ENCODE data around the gene MEIOSIN.
A peak's percentile ranks its signal among the peaks of the same experiment; 100 is the strongest.
"Not testable (repeated sequence)": the region's sequence is repeated elsewhere in the genome, so short reads cannot be mapped to it uniquely, and the experiment has no call there.

Gene MEIOSIN

GRCh38 chr19:45733160-45733810 lies at the start of gene MEIOSIN:
TSS of gene MEIOSIN (plus strand) at chr19:45733439. CDS start at chr19:45735377, 1,938 bp downstream.
- no peak for FAIRE-seq

GRCh38 chr19:45685045-45685444 lies 48.2 kb upstream of the MEIOSIN start:
- not testable (repeated sequence) for FAIRE-seq

- FAIRE-seq: no peak
These were observed 45.6 kb upstream of the MEIOSIN start for GRCh38 chr19:45687599-45687998.

- no peak for FAIRE-seq
These were observed 41.6 kb upstream of the MEIOSIN start, which contains the start of gene SNRPD2 for GRCh38 chr19:45691516-45692186. TSS of gene SNRPD2 (minus strand) at chr19:45691953. CDS start at chr19:45691888, 65 bp downstream.

GRCh38 chr19:45692187-45693105 lies 40.8 kb upstream of the MEIOSIN start, which contains the start of gene QPCTL:
TSS of gene QPCTL (plus strand) at chr19:45692666. CDS start at chr19:45692704, 38 bp downstream.
- FAIRE-seq: peak; percentile 97

GRCh38 chr19:45693106-45693788 lies 40.0 kb upstream of the MEIOSIN start:
- FAIRE-seq: no peak

- no peak for FAIRE-seq
These were observed 31.6 kb upstream of the MEIOSIN start for GRCh38 chr19:45701676-45702075.

GRCh38 chr19:45705115-45705514 lies 28.1 kb upstream of the MEIOSIN start:
- FAIRE-seq: no peak

GRCh38 chr19:45705710-45706415 lies 27.4 kb upstream of the MEIOSIN start:
- FAIRE-seq: no peak

- FAIRE-seq: no peak
These were observed 22.7 kb upstream of the MEIOSIN start for GRCh38 chr19:45710356-45711130.

- no peak for FAIRE-seq
These were observed 21.2 kb upstream of the MEIOSIN start for GRCh38 chr19:45711851-45712698.

- no peak for FAIRE-seq
These were observed 20.6 kb upstream of the MEIOSIN start for GRCh38 chr19:45712699-45713067.

- no peak for FAIRE-seq
These were observed 20.1 kb upstream of the MEIOSIN start for GRCh38 chr19:45713141-45713540.

- no peak for FAIRE-seq
These were observed 18.1 kb upstream of the MEIOSIN start for GRCh38 chr19:45715139-45715538.

GRCh38 chr19:45716359-45717130 lies 16.7 kb upstream of the MEIOSIN start:
- no peak for FAIRE-seq

GRCh38 chr19:45717131-45717982 lies 15.9 kb upstream of the MEIOSIN start:
- FAIRE-seq: peak; percentile 91

- no peak for FAIRE-seq
These were observed 15.1 kb upstream of the MEIOSIN start for GRCh38 chr19:45717983-45718650.

- FAIRE-seq: not testable (repeated sequence)
These were observed 13.2 kb upstream of the MEIOSIN start for GRCh38 chr19:45720065-45720464.

All from colon (tissue), 2 donors.